HG03280 (cell line): Measurements from ENCODE around the gene PEAK3.
A peak's percentile ranks its signal among the peaks of the same experiment; 100 is the strongest.

ENCODE experiments used
- ATAC-seq: cut with Tn5 transposase; IDR thresholded peaks from one replicate; pipeline ENCODE4 v1.9.1; 2021; ENCODE audit warnings: mild to moderate bottlenecking, moderate library complexity; ENCODE audit not compliant: unreplicated experiment

PEAK3 gene

DNA sequence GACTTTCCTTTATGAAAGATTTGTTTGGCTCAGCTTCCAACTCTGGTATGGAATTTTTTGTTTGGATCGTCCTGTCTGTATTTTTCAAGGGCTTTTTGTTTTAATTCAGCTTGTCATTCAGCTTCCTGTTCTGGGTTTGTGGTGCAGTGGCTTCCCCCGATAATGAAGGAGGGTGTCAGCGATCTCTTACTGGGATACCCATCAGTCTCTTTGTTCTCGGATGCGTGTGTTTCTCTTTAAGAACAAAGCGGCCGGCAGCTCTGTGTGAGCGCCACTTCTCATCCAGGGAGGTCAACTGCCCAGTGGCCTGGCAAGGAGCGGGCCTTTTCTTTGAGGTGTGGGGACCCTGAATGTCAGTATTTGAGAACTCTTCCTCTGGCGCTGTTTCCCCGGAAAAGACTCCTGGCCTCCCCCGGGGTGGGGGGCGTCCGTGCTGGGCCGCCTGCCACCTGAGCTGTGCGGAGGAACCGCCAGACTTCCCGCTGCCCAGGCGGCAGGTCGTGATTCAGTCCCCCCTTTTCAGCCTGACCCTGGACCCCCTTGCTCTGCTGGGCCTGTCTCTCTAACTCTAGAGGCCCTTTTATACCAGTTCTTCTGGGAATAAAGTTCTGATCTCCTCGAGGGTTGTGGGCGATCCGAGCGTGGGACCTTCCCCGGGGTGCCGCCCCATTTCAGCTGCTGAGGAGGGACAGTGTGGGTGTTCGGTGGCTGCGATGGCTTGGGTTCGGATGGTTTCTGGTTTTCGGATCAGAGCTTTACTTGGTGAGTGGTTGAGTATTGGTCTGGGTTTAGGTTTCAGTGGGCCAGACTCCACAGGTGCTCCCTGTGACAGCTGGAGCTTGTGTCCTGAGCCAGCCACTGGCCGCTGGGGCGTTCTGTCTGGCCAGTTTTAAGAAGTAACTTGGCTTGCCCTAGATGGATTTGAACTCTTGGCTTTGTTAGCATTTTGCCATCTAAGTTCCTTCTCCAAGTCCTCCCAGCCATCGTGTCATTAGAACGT lies 41.9 kb downstream of the PEAK3 start:
- no peak for ATAC-seq

DNA sequence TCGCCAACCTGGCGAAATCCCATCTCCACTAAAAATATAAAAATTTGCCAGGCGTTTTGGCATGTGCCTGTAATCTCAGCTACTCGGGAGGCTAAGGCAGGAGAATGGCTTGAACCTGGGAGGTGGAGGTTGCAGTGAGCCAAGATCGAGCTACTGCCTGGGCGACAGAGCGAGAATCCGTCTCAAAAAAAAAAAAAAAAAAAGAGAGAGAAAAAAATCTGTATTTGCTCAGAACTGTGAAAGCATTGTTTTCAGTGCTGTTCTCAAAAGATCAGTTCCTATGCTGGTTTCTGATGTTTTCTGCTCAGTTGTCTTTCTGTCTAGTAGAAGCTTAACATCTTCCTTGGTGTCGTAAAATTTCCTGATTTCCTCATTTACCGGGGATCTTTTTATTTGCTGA lies 42.8 kb downstream of the PEAK3 start:
- ATAC-seq = no peak

DNA sequence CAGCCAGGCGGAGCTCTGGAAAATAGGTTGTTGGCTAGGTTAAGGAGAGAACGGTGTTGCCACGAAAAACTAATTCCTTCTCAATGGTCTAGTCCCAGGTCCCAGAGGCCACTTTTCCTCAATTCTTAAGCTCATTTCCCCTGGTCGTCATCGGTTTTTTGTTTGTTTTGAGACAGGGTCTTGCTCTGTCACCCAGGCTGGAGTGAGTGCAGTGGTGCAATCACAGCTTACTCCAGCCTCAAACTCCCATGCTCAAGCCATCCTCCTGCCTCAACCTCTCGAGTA lies 44.2 kb downstream of the PEAK3 start:
- no peak for ATAC-seq

DNA sequence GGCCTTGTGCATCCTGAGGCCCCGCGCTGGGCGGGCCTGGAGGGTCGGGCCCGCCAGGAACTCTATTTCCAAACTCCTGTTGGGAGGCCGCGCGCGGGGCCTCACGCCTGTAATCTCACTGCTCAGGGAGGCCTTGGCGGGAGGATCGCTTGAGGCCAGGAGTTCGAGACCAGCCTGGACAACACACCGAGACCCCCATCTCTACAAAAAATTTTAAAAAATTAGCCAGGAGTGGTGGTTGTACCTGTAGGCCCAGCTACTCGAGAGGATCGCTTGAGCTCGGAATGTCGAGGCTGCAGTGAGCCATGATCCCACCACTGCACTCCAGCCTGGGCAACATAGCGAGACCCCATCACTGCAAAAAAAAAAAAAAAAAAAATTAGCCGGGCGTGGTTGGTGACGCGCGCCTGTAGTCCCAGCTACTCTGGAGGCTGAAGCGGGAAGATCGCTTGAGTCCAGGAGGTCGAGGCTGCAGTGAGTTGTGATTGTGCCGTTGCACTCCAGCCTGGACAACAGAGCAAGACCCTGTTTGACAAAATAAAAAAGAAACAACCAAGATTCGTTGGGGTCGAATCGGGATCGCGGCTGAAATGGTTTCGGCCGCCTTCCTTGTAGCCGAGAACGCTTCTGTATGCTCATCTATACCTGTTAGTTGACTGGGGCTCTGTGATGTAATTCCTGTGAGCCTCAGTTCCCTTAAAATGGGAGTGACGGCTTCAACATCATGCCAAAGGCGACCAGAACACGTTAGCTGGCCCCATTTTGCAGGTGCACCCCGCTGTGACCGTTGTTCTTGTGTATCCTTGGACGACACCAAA lies 44.7 kb downstream of the PEAK3 start:
- no peak for ATAC-seq

DNA sequence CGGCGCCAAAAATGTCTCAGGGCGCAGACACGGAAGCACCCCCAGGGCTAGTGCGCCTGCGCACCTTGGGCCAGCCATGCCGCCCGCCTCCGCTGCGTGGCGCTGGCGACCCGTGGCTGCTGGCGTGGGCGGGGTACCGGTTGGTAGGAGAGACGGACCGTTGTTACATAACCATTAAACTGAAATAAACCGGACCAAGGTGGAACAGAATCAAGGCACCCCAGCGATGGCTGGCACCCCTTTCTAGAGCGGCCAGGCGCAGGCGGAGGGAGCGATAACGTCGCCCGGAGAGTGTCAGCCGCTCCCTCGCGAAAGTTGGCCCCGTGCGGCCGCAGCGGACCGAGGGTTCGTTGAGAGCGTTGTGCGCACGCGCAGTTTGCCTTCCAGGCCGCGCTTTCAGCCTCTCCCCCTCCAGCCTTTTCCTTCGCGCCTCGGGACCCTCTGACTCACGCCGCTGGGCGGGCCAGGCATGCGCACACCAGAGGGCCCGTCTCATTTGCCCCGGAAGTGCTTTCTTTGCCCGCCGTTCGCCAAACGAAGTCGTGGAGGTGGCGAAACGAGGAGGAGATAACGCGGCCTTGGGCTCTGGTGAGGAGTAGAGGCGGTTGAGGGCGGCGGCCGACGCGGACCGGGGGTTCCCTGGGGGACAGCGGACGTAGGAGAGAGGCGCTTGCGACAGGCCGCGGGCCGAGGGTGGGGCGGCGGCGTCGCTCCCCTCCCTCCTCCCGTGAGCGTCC lies 45.5 kb downstream of the PEAK3 start, which contains the start of the genes PLEKHJ1 and SF3A2:
Gene PLEKHJ1, minus strand, starts transcription at position 16 of the 737 bp plus-strand sequence. CDS start 81 bp downstream, outside the sequence.
Gene SF3A2, plus strand, starts transcription at position 511 of the 737 bp plus-strand sequence. CDS start 6,595 bp downstream, outside the sequence.
- ATAC-seq = peak; percentile 72

DNA sequence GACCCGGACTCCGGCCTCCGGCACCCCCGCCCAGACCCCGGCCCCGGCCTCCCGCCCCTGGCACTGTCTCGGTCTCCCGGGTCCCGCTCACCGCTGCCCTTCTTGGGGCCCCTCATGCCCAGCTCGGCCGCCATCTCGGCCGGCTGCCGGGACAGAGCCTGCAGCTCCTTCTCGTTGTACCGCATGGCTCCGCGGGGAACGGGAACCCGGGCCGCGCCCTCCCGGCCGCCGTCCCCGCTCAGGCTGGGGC lies 46.0 kb downstream of the PEAK3 start:
- no peak for ATAC-seq

DNA sequence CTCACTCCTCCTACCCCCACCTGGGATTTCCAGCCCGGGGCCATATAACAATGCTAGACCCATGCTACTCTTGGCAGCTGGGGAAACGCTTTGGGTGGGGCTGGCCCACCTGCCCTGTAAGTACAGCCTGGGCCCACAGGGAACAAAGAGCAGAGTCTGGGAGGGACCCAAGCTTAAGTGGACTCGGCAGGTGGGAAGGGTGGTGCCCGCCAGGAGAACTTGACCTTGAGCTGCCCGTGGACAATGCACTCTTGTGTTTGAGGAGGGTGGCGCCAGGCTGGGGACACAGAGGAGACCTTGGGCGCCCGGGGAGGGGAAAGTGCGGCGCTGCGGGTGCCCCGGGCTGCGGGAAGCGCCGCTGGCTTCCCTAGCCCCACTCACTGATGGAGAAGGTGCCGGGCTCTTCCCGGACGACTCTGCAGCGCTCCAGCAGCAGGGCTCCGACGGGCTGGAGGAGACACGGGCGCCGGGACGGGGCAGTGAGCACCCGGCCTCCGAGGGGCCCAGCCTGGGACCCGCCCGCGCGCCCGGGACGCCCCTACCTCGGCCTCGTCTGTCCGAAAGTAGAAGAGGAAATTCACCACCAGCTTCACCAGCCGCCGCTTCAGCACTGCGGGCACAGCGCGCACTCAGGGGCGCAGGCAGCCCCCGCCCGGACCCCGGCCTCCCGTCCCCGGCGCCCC lies 46.5 kb downstream of the PEAK3 start:
- peak; percentile 12 for ATAC-seq

DNA sequence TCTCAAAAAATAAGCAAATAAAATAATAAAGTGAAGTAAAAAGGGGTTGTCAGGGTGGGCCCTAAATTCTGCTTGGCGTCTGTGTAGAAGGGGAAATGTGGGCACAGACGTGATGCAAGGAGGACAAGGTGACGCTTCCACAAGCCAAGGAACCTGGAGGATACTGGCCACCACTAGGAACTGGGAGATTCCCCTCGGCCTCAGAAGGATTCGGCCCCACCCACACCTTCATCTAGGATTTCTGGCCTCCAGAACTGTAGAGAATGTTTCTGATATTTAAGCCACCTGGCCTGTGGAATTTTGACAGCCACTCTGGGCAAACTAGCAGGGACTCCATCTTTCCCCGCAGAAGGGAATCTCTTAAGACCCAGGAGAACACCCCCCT lies 47.0 kb downstream of the PEAK3 start:
- ATAC-seq = no peak

DNA sequence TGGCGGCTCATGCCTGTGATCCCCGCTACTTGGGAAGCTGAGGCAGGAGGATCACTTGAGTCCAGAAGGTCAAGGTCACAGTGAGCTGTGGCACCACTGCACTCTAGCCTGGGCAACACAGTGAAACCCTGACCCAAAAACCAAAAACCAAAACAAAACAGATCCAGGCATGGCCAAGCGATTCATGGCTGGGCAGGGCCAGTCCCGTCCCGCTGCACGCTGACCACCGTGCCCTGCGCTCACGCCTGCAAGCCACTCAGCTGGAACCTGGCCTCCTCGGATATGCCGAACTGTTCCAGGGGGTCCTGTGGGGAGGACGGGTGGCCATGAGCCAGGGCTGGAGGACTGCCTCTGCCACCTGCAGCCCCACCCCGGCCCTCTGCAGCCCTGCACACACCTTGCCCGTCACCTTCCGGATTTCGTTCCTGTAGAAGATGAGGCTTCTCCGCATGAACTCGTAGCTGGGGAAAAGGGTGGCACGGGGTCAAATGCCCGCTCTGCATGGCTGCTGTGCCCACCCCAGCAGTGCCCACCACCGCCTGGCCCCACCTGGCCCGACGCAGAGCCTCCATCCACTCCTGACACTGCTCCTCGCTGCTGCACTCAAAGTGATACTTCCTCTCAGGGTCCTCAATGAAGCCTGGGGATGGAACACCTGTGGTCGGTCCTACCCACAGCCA lies 48.2 kb downstream of the PEAK3 start:
- no peak for ATAC-seq

DNA sequence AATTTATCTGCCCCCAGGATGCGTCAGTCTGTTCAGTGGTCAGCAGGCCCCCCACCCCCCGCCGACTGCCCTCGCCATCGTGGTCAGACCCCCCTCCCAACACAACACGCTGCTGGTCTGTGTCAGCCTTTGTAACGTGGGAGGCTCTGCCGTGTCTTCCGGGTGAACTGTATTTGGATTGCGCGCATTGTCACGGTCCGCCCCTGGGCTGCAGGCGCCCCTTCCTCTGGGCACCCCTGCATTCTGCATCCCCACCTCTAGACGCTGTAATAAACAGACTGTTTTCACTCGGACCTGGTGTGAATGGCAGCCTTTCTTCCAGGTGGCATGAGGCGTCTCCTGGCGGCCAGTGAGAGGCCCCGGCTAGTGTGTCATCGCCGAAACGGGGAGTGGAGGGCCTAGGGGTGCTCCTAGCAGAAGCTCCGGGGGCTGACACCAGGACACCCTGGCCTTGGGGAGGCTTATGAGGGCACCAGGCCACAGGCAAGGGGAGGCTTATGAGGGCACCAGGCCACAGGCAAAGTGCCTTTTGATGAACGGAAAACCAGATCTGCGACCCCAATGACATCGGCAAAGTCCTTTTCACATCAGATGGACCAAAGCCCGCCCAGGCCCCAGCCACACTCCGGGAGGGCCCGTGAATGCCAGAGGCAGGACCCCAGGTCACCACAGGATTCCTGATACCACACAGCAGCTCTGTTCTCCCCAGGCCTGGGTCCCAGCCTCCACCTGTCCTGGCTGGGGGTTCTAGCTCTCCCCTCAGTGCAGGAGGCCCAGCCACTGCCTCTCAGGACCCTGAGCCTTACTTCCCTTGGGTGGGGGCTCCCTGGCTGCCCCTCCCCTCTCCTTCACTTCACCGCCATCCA lies 49.5 kb downstream of the PEAK3 start:
- ATAC-seq = no peak

DNA sequence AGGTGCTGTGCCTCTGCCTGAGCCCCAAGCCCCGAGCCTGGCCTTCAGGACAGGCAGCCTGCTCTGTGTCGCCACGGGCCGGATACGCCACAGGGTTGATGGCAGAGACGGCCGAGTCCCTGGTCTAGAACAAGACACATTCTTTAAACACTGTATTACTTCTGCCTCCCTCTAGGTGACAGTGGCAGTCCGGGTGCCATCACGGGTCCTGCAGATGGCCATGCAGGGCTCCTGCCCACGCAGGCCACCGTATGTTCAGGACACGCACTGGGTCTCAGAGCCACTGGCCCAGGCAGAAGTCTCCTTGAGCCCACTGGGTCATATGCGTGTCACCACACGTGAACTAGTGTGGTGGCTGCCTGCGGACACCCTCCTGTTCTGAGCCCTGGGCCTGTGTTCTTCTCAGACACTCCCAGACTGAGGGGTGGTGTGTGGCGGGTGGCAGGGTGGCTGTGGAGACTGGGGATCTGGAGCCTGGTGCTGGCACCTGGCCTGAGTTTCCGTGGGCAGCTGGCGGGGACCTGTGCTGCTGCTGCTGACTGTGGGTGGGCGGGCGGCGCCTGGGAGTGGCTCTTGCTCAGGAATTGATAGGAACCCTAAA lies 50.3 kb downstream of the PEAK3 start:
- ATAC-seq = no peak

DNA sequence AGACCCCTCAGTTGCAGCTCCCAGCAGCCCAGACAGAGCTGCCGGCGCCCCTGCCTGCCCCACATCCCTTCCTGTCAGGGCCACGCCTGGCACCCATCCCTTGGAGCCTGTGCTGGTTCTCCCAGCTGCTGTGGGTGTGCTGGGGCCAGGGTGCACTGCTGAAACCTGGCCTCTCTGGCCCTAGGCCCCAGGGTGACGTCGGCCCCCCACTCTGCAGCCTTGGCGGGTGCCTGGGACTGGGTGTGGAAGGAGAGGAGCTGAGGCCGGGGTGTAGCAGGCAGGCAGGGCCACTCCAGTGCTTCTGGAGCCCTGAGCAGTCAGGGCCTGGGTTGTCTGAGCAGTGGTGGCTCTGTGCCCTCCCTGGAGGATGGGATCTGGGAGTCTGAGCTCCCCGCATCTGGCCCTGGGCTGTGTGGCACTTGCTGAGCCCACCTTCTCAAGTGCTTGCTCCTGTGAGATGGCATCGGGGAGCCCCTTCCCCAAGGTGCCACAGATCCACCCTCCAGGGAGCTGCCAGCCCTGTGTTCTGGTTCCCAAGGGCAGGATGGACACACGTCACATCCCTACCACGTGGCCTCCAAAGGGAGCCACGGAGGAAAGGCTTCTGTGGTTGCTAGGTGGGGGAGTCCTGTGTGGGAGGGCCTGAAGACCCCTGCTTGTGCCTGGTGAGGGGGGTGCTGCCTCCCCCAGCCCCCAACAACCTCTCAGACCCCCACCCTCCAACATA lies 51.0 kb downstream of the PEAK3 start:
- ATAC-seq = no peak

DNA sequence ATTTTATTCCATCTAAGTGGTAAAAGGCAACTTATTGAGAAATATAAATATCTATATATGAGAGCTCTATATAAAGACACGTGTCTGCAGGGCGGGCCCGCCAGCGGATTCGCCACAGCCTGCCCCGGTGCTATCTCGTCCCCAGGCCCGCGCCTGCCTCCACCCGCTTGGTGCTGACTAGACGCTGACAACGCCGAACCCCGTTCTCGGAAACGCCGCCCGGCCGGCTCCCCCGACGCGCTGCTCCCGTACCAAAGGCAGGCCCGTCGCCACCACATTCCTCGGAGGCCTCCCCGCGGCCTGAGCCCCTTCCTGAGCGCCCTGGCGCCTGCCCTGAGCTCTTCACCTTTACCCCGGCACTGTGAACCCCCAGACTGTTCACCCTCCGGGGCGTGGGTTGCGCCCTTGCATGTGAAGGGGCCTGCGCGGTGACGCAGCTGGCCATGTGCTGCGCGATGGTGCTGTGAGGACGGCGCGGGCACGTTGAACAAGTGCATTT lies 51.9 kb downstream of the PEAK3 start:
- no peak for ATAC-seq

DNA sequence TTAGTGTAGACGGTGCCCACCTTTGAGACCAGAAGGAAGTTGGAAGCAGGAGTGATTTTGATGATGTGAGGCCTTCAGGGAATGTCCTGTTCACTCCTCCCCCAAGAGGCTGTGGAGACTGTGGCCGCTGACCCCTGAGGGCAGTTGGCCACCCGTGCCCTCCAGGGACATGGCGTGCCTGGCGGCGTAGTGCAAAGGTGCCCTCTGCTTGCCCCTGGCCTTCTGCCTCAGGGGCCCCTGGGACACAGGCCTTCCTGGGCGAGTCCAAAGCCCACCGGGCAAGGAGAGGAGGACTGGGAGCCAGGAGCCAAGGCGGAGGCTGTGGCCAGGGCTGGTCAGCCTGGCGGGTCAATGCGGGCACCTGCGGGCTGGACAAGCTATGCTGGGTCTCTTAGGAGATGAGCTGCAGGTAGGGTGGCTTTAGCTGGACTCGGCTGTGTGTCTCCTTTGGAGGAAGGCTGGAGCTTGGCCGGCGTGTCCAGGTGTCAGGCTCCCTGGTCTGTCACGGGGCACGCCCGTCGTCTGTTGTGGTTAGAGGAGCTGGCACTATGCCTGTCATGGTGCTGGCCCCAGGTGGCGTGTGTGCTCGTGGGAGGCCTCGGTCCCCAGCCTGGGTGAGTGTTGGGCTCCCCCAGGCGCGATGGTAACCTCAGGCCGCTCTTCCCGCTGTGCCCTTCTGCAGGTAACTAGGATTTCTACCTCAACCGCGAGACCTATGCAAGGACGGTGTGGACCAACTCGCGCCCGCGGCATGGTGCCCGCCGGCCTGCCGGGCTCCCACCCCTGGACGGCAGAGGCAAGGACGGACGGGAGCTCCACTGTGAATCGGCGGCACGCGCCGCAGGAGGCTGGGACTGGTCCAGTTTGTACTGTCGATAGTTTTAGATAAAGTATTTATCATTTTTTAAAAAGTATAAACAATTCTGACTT lies 52.6 kb downstream of the PEAK3 start:
- no peak for ATAC-seq

DNA sequence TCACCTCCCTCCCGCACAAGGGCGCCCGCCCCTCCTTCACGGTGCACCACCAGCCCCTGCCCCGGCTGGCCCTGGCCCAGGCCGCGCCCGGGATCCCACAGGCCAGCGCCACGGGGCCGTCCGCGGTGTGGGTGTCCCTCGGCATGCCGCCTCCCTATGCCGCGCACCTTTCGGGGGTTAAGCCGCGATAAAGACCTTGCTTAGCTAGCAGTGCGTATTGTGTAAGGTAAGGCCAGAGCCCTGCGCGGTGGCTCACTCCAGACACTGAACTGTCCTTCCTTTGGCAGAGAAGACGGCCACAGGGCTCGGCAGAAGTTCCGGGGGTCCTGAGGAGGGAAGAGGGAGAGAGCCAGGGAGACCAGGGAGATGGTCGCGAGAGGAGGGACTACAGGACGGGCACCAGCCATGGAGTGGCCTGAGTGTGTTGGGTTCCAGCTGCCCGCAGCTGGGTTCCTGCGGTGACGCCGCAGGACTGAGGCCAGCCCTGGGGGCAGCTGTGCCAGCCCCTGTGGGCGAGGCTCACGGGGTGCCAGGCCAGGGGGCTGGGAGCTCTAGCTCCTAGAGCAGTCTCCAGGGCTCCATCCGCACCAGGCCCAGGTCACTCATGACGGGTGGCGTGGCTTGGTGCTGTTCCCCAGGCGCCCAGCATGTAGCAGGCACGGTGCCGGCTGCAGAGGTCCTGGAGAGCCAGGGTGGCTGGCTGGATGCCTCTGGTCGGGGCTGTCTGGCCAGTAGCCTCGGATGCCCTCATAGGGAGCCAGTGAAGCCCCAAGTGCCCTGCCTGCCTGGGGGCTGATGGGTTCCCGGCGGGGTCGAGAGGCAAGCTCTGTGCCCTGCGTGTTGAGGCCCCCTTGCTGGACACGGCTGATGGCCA lies 53.6 kb downstream of the PEAK3 start:
- ATAC-seq = no peak
